ENCODE measurements around the gene RHOF.
"Not testable (repeated sequence)": the region's sequence is repeated elsewhere in the genome, so short reads cannot be mapped to it uniquely, and the experiment has no call there.

RHOF gene

GRCh38 chr12:121791671-121792551 lies 1.6 kb downstream of the RHOF start:
- FAIRE-seq: no peak

- not testable (repeated sequence) for FAIRE-seq
These were observed 2.7 kb downstream of the RHOF start for GRCh38 chr12:121790785-121791184.

GRCh38 chr12:121789800-121790728 lies 3.4 kb downstream of the RHOF start:
- no peak for FAIRE-seq

GRCh38 chr12:121789233-121789781 lies 4.2 kb downstream of the RHOF start:
- FAIRE-seq: no peak

GRCh38 chr12:121788176-121788818 lies 5.2 kb downstream of the RHOF start:
- no peak for FAIRE-seq

GRCh38 chr12:121787063-121788025 lies 6.1 kb downstream of the RHOF start:
- no peak for FAIRE-seq

- no peak for FAIRE-seq
These were observed 7.1 kb downstream of the RHOF start for GRCh38 chr12:121786440-121786825.

- no peak for FAIRE-seq
These were observed 9.0 kb downstream of the RHOF start for GRCh38 chr12:121784460-121784859.

GRCh38 chr12:121783766-121784165 lies 9.7 kb downstream of the RHOF start:
- FAIRE-seq: no peak

GRCh38 chr12:121781998-121782979 lies 11.2 kb downstream of the RHOF start:
- FAIRE-seq: no peak

GRCh38 chr12:121781484-121781997 lies 11.9 kb downstream of the RHOF start:
- no peak for FAIRE-seq

- FAIRE-seq: no peak
These were observed 13.1 kb downstream of the RHOF start for GRCh38 chr12:121780429-121780828.

- no peak for FAIRE-seq
These were observed 14.0 kb downstream of the RHOF start for GRCh38 chr12:121779422-121779895.

GRCh38 chr12:121778567-121779421 lies 14.7 kb downstream of the RHOF start:
- FAIRE-seq: no peak

GRCh38 chr12:121776190-121777098 lies 17.0 kb downstream of the RHOF start:
- no peak for FAIRE-seq

- no peak for FAIRE-seq
These were observed 18.0 kb downstream of the RHOF start for GRCh38 chr12:121775501-121775900.

GRCh38 chr12:121774968-121775474 lies 18.5 kb downstream of the RHOF start:
- no peak for FAIRE-seq
